Fibroblast of skin of abdomen (primary cell): Measurements from ENCODE around the gene CACNA1A.
"Not testable (repeated sequence)": the region's sequence is repeated elsewhere in the genome, so short reads cannot be mapped to it uniquely, and the experiment has no call there.

Experiments
- DNase-seq: peaks from one replicate; pipeline ENCODE4 v3.0.0-alpha.2; 2013

CACNA1A gene

DNA sequence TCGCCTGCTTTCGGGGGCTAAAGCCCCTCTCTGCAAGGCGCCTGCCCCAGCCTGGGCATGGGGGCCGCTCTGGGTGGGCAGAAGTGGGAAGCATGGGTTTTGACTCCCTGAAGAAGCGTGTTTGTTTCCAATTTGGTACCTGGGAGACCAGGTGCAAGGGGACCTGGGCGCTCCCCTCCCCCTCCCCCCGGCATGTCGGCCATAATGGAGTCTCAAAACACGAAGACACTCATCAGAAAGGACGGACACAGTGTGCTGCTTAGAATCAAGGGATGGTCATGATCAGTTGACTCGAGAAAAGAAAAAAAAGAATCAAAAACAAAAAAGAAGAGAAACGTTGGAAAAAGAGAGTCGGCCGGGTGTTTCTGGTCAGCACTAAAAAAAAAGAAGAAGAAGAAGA, 279.3 kb downstream of the CACNA1A start:
- DNase-seq: no peak

DNA sequence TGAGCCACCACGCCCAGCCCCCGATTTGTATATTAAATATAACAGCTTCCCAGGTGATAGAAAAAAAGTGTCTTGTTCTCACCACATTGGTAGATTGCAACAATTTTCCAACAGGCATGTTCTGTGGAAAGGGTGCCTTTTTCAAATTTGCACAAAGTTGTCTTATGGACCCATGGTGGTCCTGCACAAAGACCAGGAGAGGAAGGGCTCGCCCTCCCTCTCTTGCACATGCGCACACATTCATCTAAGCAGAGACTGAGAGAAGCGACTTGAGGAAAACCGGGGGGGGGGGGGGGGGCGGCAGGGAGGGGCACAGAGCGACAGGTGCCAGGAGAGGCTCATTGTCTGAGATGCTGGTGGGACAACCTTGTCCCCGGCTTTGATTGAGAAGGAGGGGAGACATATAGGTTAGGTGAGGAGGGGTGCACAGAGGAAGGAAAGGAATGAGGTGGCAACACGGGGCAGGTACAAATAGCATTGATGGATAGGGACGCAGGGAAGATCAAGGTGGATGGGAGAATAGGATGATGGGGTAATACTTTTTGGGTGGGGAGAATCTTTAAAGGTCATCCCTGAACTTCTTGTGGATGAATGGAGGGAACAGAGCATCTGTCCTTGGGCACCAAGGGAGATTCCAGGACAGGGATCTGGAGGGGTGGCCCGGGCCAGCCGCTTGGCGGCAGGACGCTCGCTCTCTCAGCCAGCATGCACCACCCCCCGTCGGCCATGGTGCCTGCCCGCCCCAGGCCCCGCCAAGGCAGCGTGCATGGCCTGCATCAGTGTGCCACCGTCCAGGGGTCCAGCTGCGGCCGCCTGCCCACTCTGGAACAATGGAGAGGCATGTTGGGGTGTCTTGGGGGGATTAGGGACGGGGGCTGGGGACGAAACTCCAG, 280.1 kb downstream of the CACNA1A start:
- no peak for DNase-seq

DNA sequence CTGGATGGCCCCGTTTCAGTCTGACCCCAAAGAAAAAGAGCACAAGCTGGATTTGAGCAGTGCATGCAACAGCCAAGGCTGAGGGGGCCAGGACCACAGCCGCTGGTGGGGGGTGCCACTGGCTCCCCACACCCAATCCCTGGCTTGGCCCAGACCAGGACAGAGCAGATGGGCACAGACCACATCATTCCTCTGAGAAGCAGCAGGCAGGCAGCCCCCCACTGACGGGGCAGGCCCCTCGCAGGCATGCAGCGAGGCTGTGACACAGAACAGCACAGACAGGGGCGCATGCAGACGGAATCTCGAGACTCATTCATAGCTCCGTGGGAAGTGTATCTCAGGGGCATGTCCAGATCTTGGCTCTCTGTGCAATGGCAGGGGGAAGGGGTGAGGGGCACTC, 281.2 kb downstream of the CACNA1A start:
- DNase-seq: no peak

DNA sequence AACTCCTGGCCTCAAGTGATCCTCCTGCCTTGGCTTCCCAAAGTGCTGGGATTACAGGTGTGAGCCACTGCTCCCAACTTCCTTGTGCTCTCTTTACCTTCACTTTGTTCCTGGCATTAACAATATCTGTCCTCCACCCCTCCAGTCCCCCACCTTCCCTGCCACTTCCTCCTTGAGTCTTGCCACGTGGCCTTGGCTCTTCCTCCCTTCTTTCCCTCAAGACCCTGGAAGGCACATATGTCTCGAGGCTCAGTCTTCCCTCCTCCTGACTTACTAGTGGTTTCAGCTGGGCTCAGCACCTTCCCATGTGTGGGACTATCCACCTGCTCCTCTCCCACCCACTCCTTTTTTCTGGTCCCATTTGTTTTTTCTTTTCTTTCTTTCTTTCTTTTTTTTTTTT, 285.4 kb downstream of the CACNA1A start:
- no peak for DNase-seq

DNA sequence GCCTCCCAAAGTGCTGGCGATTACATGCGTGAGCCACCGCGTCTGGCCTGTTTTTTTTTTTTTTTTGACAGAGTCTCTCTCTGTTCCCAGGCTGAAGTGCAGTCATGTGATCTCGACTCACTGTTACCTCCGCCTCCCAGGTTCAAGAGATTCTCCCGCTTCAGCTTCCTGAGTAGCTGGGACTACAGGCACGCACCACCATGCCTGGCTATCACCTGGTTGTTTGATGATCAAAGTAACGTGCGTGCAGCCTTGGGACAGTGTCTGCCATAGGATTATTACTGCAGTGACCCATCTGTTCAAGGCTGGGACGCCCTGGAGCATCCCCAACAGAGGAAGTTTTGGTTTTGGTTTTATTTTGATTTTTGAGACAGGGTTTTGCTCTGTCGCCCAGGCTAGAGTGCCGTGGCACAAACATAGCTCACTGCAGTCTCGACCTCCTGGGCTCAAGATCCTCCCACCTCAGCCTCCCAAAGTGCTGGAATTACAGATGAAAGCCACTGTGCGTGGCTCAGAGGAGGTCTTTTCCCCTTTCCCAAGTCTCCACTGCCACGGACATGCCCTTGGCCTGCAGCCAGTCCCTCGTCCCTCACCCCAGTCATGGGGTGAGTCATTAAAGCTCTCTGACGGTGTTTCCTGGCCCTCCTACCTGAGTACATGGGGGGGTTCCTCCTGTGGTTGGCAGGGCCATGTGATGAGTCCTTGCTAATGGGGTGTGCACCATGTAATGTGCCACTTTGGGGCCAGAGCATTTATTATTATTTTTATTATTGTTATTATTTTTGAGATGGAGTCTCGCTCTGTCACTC, 290.5 kb downstream of the CACNA1A start:
- DNase-seq: no peak

GRCh38 chr19:13214036-13214730, 292.1 kb downstream of the CACNA1A start:
- DNase-seq: no peak

DNA sequence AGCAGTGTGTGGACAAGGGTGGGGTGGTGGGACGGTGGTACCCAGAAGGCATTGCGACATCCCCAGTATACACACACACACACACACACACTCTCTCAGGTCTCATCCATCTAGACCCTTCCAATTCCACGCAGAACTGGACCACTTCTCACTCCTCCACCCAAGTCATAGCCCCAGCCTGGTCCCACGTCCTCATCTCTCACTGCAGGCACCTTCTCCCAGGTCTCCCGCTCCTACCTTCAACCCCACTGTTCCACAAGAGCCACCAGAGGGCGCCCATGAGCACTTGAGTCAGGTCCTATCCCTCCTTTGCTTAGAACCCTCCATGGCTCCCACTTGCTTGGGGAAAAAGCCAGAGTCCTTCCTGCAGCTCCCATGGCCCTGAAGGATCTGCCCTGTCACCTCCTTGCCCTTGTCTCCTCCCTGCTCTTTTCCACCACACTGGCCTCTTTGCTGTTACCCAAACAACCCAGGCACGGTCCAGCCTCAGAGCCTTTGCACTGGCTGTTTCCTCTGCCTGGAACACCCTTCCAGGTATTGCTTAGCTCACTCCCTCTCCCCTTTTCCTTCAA, 293.4 kb downstream of the CACNA1A start:
- DNase-seq: peak; percentile 46

- DNase-seq: no peak
Observed at GRCh38 chr19:13211426-13212308, 294.6 kb downstream of the CACNA1A start.

GRCh38 chr19:13210941-13211340, 295.3 kb downstream of the CACNA1A start:
- DNase-seq: no peak

DNA sequence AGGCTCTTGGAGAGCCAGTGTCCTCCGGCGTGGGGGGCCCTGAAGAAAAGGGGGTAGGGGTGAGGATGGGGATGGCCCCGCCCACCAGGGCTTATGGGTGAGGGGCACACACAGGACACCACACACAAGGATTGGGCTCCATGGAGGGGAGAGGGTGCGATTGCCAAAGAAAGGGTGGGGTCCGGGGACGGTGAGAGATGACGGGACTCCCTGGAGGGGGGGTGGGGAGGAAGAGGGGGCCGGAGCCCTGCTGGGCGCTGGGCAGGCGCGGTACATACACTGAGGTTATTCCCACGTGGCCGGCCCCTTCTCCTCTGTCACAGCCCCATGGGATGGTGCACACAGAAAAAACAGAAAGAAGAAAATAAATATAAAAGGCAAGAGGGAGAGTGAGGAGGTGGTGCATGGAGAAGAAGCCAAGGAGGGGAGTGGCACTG, 295.9 kb downstream of the CACNA1A start:
- DNase-seq: no peak

DNA sequence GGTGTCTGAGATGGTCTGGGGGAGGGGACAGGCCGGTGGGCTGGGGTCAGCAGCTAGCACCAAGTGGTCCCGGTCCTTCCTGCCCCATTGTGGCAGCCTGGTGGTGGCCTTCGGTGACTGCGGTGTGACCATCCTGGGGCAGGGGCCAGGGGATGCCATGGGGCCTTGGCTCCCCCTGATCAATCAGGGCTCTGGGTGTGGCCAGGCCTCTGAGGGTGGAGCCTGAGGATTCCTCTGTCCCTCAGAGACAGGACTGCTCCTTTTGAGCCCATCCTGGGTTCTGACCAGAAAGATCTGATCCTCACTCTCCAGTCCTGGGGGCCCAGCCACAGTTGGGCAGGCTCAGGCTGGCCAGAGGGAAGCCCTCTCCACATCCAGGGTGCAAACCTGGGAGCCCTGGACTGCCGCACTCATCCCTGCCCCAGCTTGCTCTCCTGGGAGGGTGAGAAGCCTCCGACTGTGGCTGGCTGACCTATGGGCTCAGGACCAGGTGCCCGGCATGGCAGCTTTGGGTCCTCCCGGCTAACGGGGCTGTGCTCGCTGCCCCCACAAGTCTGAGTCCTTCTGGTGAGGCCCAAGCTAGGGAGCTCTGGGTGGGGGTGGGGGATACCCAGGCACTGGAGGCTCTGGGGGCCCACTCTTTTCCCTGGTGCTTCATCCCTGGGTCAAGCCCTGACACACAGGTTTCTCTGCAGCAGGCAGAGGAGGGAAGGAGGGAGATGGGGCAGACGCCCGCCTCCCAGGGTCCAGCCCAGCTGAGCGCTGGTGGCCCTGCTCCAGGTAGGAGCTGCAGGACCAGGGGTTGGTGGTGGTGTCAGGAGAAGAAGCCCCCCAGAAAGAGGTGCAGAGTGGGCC, 296.6 kb downstream of the CACNA1A start:
- DNase-seq: no peak

DNA sequence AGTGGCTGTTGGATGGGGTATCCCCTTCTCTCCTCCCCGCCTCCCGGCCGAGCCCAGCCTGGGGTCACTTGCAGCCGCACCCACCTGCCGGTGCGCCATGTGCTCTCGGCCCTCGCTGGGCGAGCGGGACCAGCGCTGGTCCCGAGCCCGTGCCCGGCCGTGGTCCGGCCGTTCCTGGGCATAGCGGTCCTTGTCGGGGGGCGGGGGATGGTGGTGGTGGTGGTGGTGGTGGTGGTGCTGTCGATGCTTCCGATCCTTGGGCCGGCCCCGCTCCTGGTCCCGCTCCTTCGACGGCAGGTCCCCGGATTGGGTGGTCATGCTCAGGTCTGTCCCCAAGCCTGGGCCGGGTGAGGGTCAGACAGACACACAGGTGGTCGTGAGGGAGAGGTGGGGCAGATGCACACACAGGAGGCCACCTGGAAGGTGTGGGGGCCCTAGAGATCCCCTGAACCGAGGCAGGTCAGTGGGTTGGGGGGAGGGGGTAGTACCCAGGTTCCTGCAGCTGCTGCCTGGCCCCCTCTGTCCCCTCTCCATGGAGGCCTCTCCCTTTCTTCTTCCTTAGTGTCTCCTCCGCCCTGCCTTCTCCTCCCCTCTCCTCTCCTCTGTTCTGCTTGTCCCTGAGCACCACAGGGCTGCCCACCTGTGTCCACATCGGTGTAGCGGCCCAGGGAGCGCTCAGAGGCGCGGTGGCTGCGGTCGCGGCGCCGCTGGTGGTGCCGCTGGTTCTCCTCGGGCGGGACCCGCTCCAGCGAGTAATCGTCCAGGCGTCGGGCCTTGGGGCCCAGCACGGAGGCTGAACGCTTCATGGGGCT, 297.4 kb downstream of the CACNA1A start:
- DNase-seq: no peak

DNA sequence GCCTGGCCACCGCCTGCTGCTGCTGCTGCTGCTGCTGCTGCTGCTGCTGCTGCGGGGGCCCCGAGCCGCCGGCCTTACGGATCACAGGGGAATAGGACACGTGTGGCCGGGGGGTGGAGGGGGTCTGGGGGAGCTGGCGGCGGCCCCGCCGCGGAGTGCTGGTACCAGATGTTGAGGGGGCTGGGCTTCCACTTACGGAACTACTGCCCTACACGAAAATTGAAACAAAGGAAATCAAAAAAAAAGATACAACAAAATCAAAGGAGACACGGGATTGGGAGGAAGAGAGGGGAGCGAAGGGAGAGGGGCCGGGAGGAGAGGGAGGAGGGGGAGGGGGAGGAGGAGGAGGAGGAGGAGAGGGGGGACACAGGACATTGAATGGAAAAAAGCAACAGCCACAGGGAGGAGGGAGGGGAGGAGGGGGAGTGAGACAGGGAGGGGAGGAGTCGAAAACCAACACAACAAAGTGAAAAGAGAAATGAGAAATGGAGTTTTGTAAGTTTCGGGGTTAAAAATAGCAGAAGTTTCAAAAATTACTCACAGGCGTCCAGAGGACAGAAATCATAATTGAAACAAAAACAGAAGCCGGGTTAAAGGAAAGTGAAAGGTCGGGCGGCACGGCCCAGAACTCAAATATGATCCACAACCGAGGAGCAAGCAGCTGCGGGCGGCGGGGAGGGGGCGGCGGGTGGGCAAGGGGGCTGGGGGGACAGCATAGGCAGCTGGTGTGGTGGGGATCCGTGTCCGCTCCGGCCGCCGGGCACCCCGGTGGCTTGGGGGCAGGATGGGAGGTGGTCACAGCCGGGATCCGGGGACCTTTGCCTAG, 298.2 kb downstream of the CACNA1A start:
- DNase-seq: peak; percentile 85

DNA sequence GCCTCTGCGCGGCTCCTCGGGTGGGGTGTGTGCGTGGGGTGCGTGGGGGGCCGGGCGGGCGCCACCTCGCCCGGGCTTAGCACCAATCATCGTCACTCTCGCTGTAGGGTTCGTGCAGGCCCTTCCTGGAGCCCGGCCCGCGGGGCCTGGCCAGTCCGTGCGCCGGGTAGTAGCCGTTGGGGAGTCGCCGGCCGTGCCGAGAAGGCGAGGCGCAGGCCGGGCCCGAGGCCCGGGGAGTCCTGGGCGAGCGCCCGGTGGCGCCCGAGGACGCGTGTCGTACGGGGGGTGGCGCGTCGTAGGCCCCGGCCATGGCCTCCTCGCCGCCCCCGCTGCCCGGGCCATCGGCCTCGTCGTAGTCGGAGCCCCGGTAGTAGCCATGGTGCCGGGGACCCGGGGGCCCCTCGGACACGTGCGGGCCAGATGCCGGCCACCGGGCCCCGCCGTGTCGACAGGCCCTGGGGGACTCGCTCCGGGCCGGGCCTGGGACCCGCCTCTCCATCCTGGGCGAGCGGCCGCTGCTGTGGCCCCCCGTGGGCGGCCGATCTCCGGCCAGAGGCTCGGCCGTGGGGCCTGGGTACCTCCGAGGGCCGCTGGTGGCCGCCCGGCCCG, 298.9 kb downstream of the CACNA1A start:
- no peak for DNase-seq

- DNase-seq: no peak
Observed at GRCh38 chr19:13206587-13206986, 299.7 kb downstream of the CACNA1A start.

DNA sequence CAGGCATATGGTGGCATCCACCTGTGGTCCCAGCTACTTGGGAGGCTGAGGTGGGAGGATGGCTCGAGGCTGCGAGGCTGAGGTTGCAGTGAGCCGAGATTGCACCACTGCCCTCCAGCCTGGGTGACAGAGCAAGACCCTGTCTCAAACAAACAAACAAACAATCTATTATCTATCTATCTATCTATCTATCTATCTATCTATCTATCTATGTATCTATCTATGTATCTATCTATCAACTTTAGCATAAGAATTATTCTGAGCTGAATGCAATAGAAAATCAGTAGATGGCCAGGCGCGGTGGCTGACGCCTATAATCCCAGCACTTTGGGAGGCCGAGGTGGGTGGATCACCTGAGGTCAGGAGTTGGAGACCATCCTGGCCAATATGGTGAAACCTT, 304.2 kb downstream of the CACNA1A start:
- not testable (repeated sequence) for DNase-seq

GRCh38 chr19:13198634-13199033, 307.6 kb downstream of the CACNA1A start:
- no peak for DNase-seq

GRCh38 chr19:13195678-13196077, 310.6 kb downstream of the CACNA1A start:
- no peak for DNase-seq
